ENCODE data around the gene LPP. TPM values are rescaled to one million over a fixed set of nuclear protein-coding genes. Genes with fewer than 3 reads are reported as not detected.

The LPP gene
- polyA plus RNA-seq, 1 experiment: 76.3 TPM

DNA sequence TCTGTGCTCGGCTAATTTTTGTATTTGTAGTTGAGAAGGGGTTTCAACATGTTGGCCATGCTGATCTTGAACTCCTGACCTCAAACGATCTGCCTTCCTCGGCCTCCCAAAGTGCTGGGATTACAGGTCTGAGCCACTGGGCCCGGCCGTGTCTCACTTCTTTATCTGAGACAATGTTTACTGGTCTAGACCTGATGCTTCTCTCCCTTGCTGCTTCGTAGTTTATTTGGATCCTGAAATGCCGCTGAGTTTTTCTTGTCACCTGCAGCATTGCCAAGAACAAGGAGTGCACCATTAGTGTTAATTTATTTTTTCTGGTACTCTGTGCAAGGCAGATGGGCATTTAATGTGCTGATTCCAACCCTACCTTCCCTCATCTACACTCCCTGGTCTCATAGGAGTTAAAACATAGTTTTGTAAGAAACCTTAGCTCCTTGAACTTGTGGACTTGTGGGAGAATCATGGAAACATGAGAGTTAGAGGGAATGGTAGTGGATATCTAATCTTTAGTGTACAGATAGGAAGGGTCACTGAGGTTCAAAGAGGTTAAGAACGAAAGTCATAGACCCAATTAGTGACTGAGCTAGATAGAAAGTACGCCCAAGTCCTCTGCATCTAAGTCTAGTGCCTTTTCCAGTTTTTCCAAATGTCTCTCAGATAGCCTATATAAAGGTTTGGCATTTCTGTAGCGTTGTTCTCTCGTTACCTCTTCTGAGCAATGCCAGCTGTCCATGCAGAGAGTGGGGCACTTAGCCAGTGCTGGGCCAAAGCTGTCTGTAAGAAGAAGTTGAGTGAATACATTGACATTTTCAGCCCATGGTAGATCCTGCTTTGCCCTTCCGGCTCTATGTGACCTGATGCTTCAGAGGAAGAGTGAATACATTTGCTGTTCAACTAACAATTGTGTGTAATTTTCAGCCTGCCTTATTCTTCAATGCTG lies 244.1 kb downstream of the LPP start:
- CTCF ChIA-PET: interaction anchor here (0.6 kb wide), 1 partner anchor 443 kb away, joined by 4 read pairs; no protein-coding TSS in a partner anchor
- TF ChIP-seq, protein P1, sequence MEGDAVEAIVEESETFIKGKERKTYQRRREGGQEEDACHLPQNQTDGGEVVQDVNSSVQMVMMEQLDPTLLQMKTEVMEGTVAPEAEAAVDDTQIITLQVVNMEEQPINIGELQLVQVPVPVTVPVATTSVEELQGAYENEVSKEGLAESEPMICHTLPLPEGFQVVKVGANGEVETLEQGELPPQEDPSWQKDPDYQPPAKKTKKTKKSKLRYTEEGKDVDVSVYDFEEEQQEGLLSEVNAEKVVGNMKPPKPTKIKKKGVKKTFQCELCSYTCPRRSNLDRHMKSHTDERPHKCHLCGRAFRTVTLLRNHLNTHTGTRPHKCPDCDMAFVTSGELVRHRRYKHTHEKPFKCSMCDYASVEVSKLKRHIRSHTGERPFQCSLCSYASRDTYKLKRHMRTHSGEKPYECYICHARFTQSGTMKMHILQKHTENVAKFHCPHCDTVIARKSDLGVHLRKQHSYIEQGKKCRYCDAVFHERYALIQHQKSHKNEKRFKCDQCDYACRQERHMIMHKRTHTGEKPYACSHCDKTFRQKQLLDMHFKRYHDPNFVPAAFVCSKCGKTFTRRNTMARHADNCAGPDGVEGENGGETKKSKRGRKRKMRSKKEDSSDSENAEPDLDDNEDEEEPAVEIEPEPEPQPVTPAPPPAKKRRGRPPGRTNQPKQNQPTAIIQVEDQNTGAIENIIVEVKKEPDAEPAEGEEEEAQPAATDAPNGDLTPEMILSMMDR (IDR thresholded peaks at IDR 0.05; ENCODE audit: low read depth, low read length): no peak
- POLR2A ChIA-PET: no interaction called here
- no peaks in the 10 kb centered on the region for H3K27me3 ChIP-seq (ENCODE audit: control insufficient read depth, insufficient read depth, low read length)
- H3K4me3 ChIP-seq (ENCODE audit: low read depth, low read length): no peak overlapping the region
- H3K9me3 ChIP-seq (ENCODE audit: control insufficient read depth, insufficient read depth, low read length): no peaks in the 10 kb centered on the region
- H3K27ac ChIP-seq (ENCODE audit: low read depth, low read length): no peak overlapping the region
- no peak for DNase-seq (ENCODE audit: low read depth, low spot score)

DNA sequence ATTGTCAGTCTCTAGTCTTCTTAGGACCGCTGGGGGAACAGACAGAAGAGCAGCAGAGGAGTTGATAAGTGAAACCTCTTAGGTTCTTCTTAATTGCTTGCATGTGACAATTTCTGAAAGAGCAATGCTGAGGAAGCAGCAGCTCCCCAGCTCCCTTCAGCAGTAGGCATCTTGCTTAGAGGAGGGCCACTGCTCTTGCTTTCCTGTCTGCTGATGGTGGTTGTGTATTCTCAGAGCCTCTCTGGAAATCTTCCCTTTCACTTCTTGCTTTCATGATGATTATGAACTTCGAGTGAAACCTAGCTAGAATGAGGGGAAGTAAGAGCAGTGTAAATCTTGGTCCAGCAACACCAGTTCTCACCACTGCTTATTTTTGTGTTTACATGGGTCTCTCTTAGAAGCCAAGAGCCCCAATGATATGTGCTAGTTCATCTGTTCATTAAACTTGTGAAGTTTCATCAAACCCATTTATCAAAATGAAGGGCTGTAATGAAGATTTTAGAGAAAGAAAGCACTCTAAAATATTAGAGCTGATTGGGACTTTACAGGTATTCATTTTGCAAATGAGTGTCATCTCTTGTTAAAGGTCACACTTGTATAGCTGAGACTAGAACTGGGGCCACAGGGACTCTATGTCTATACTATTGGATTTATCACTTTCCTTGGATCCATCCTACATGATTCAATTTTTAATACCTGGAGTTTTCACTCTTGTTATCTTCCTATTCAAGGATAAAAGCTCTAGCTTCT lies 246.7 kb downstream of the LPP start:
- no peak overlapping the region for H3K4me3 ChIP-seq (ENCODE audit: low read depth, low read length)
- POLR2A ChIA-PET: no interaction called here
- no peaks in the 10 kb centered on the region for H3K27me3 ChIP-seq (ENCODE audit: control insufficient read depth, insufficient read depth, low read length)
- H3K9me3 ChIP-seq (ENCODE audit: control insufficient read depth, insufficient read depth, low read length): no peaks in the 10 kb centered on the region
- H3K27ac ChIP-seq (ENCODE audit: low read depth, low read length): no peak overlapping the region
- no peak for DNase-seq (ENCODE audit: low read depth, low spot score)
- CTCF ChIA-PET: interaction anchor here (0.9 kb wide), 1 partner anchor 32 kb away, joined by 5 read pairs; no protein-coding TSS in a partner anchor
- TF ChIP-seq, protein P1 (IDR thresholded peaks at IDR 0.05; ENCODE audit: low read depth, low read length): no peak

DNA sequence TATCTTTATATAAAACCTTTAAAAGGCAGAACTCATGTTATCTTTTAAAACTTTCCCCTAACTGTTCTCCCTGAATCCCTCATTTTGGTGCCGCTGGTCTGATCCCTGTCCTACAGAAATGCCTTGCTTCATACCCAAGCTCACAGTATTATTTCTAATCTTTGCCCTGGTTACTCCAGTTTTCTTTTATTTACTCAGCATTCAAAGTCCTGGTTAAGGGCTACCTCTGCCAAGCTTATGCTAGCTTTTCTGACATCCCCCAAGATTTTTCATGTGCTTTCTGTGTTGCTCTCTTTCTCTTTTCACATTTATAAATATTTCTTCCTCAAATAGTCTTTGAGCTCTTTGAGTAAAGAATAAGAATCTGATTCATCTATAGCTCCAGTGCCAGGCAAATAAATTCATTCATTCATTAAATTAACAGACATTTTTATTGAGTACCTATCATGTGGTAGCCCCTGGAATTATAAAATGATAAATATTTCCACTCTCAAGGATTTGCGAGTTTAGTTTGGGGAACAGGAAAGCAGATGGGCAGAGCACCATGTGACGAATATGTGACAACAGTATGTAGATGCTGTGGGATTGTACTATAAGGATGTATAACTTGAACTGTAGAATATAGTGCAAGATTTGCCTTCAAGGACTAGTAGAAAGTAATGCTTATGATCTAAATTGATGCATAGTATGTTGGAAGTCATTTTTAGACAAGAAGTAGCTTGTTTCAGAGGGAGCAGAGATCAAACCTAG lies 247.5 kb downstream of the LPP start:
- DNase-seq (ENCODE audit: low read depth, low spot score): no peak
- Histone ChIP-seq H3K27me3 (ENCODE audit: control insufficient read depth, insufficient read depth, low read length) (no peaks in the 10 kb centered on the region), H3K27ac (ENCODE audit: low read depth, low read length) (no peak overlapping the region), H3K9me3 (ENCODE audit: control insufficient read depth, insufficient read depth, low read length) (no peaks in the 10 kb centered on the region), H3K4me3 (ENCODE audit: low read depth, low read length) (no peak overlapping the region)
- TF ChIP-seq, protein P1 (IDR thresholded peaks at IDR 0.05; ENCODE audit: low read depth, low read length): no peak
- ChIA-PET POLR2A (no interaction called here), CTCF (interaction anchor here (0.7 to 0.9 kb wide), 2 partner anchors 31 to 660 kb away, joined by 3 to 5 read pairs; no protein-coding TSS in a partner anchor)

DNA sequence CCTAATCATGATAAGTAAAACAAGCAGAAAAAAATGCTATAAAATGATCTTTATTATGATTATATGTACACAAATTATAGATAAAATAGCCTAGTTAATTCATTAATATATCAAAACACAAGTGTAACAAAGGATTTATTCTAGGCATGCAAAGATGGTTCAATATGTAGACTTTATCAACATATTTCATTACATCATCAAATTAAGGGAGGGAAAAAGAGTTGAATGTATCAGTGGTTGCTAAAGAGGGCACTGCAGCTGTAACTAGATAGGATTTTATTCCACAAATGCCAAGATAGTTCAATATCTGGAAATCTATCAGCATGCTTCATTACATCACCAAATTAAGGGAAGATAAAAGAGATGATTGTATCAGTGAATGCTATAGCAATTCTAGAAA lies 248.3 kb downstream of the LPP start:
- TF ChIP-seq, protein P1 (IDR thresholded peaks at IDR 0.05; ENCODE audit: low read depth, low read length): no peak
- DNase-seq (ENCODE audit: low read depth, low spot score): no peak
- ChIA-PET POLR2A (no interaction called here), CTCF (no interaction called here)
- H3K27ac ChIP-seq (ENCODE audit: low read depth, low read length): no peak overlapping the region
- no peaks in the 10 kb centered on the region for H3K27me3 ChIP-seq (ENCODE audit: control insufficient read depth, insufficient read depth, low read length)
- no peak overlapping the region for H3K4me3 ChIP-seq (ENCODE audit: low read depth, low read length)
- H3K9me3 ChIP-seq (ENCODE audit: control insufficient read depth, insufficient read depth, low read length): no peaks in the 10 kb centered on the region
